Upper lobe of left lung (tissue), 6 donors: Measurements from ENCODE around the gene EXOC6B. TPM values are rescaled to one million over a fixed set of nuclear protein-coding genes. Genes with fewer than 3 reads are reported as not detected.
A peak's percentile ranks its signal among the peaks of the same experiment; 100 is the strongest.

Experiments
- ATAC-seq, 2 donors: fragments of 200-7000 bp; cut with Tn5 transposase; one replicate each; pipeline ENCODE4 v1.9.1; 2022; ENCODE audit warnings: mild to moderate bottlenecking in 2 of 2, moderate library complexity in 2 of 2; ENCODE audit not compliant: low FRiP score in 2 of 2
- DNase-seq, 2 donors: peaks; one replicate each; pipeline ENCODE4 v3.0.0-alpha.2; 2019 to 2020
- H3K27ac ChIP-seq, 4 donors: fragments of 200-600 bp; sonication (generic); one replicate each; pipeline ENCODE4 v1.5.1; 2016 to 2019
- H3K27me3 ChIP-seq, 4 donors: fragments of 200-600 bp; sonication (generic); one replicate each; pipeline ENCODE4 v1.5.1; 2017 to 2019
- H3K36me3 ChIP-seq, 4 donors: fragments of 200-600 bp; sonication (generic); one replicate each; pipeline ENCODE4 v1.5.1; 2016 to 2019
- H3K4me1 ChIP-seq, 4 donors: fragments of 200-600 bp; sonication (generic); one replicate each; pipeline ENCODE4 v1.5.1; 2018 to 2019
- H3K4me3 ChIP-seq, 4 donors: fragments of 200-600 bp; sonication (generic); one replicate each; pipeline ENCODE4 v1.5.1; 2017 to 2019; ENCODE audit warnings: mild to moderate bottlenecking in 2 of 4, moderate library complexity in 1 of 4
- H3K9me3 ChIP-seq, 4 donors: fragments of 200-600 bp; sonication (generic); one replicate each; pipeline ENCODE4 v1.5.1; 2018 to 2019
- CTCF ChIP-seq, 6 experiments: fragments of 450-650 bp in 4 of 6; fragments of 200-600 bp in 2 of 6; sonication (generic) in 2 of 6; IDR thresholded peaks; one replicate each; pipeline ENCODE4 v1.5.1; 2016 to 2019; ENCODE audit warnings: antibody characterized with exemption in 6 of 6
- EP300 ChIP-seq, 4 donors: sonication (generic); formaldehyde crosslinking; IDR thresholded peaks; one replicate each; pipeline ENCODE4 v1.5.1; 2017; ENCODE audit warnings: antibody characterized with exemption in 4 of 4, control low read depth in 2 of 4
- POLR2A ChIP-seq, 4 donors: fragments of 450-650 bp; IDR thresholded peaks; one replicate each; pipeline ENCODE4 v1.5.1; 2016 to 2017; ENCODE audit warnings: antibody characterized with exemption in 4 of 4, mild to moderate bottlenecking in 2 of 4
- POLR2AphosphoS5 ChIP-seq, 2 donors: sonication (generic); formaldehyde crosslinking; IDR thresholded peaks; one replicate each; pipeline ENCODE4 v1.5.1; 2017; ENCODE audit warnings: antibody characterized with exemption in 2 of 2
- WGBS, 2 donors: methylation state at CpG; one replicate each; pipeline ENCODE4 v1.1.5; 2017 to 2018; 5-methylcytosine and 5-hydroxymethylcytosine counted together
- total RNA-seq, 6 donors: library from RNA; depleted of rRNA in 4 of 6; stranded (reverse); fragments of >200 nt in 4 of 6; gene quantifications; one replicate each; pipeline versions ENCODE4 v1.1.0 to v1.2.1, GENCODE V29; 2016 to 2021
- donor health status: DM: no; HTN: no; CAD: no; lungs with moderate emphysema.
- donor health status: DM: no; HTN: yes; CAD: no; lungs with severe emphysema.

The EXOC6B gene
- total RNA-seq, 6 donors from 2014 or later: 11.0 to 56.6 (median 24.0) TPM

GRCh38 chr2:72533765-72534164 is 292.1 kb downstream of the EXOC6B start:
- Histone ChIP-seq H3K4me3 (no peak overlapping the region), H3K36me3 (no peaks in the 10 kb centered on the region), H3K27me3 (no peaks in the 10 kb centered on the region), H3K4me1 (no peaks in the 10 kb centered on the region), H3K9me3 (no peaks in the 10 kb centered on the region), H3K27ac (no peak overlapping the region)
- WGBS, 2 donors: 68 to 77% methylated on average over 1 of the region's 1 CpG
- ATAC-seq: no peak
- no peak for DNase-seq
- TF ChIP-seq POLR2A (IDR thresholded peaks at IDR 0.05): no peak
- no peak for TF ChIP-seq CTCF (IDR thresholded peaks at IDR 0.05)
- TF ChIP-seq POLR2AphosphoS5 (IDR thresholded peaks at IDR 0.05): no peak
- TF ChIP-seq EP300 (IDR thresholded peaks at IDR 0.05): no peak

- TF ChIP-seq POLR2A (IDR thresholded peaks at IDR 0.05) (no peak), POLR2AphosphoS5 (IDR thresholded peaks at IDR 0.05) (no peak), CTCF (IDR thresholded peaks at IDR 0.05) (no peak)
- H3K9me3 ChIP-seq: no peaks in the 10 kb centered on the region
- H3K36me3 ChIP-seq: no peaks in the 10 kb centered on the region
- H3K4me3 ChIP-seq: no peak overlapping the region
- DNase-seq (no peak), ATAC-seq (no peak)
- no peaks in the 10 kb centered on the region for H3K27me3 ChIP-seq
- WGBS, 2 donors: 87 to 91% methylated on average over 1 of the region's 1 CpG
- H3K4me1 ChIP-seq: no peaks in the 10 kb centered on the region
- H3K27ac ChIP-seq: no peak overlapping the region
Measured at GRCh38 chr2:72527424-72527823, 298.4 kb downstream of the EXOC6B start.

GRCh38 chr2:72526623-72527022 is 299.2 kb downstream of the EXOC6B start:
- Histone ChIP-seq H3K36me3 (no peaks in the 10 kb centered on the region), H3K4me1 (no peaks in the 10 kb centered on the region), H3K9me3 (no peaks in the 10 kb centered on the region), H3K4me3 (no peak overlapping the region), H3K27ac (no peak overlapping the region), H3K27me3 (no peaks in the 10 kb centered on the region)
- no peak for ATAC-seq
- WGBS, 2 donors: 77 to 86% methylated on average over 1 of the region's 1 CpG
- no peak for DNase-seq
- TF ChIP-seq CTCF (IDR thresholded peaks at IDR 0.05) (no peak), POLR2AphosphoS5 (IDR thresholded peaks at IDR 0.05) (no peak), POLR2A (IDR thresholded peaks at IDR 0.05) (no peak), EP300 (IDR thresholded peaks at IDR 0.05) (no peak)

GRCh38 chr2:72524071-72524470 is 301.8 kb downstream of the EXOC6B start:
- H3K36me3 ChIP-seq: no peaks in the 10 kb centered on the region
- TF ChIP-seq POLR2A (IDR thresholded peaks at IDR 0.05) (no peak), EP300 (IDR thresholded peaks at IDR 0.05) (no peak), CTCF (IDR thresholded peaks at IDR 0.05) (no peak), POLR2AphosphoS5 (IDR thresholded peaks at IDR 0.05) (no peak)
- no peak overlapping the region for H3K27ac ChIP-seq
- no peaks in the 10 kb centered on the region for H3K27me3 ChIP-seq
- no peak for DNase-seq
- no peaks in the 10 kb centered on the region for H3K9me3 ChIP-seq
- no peak for ATAC-seq
- H3K4me1 ChIP-seq: no peaks in the 10 kb centered on the region
- WGBS, 2 donors: 95 to 99% methylated on average over 2 of the region's 2 CpGs
- H3K4me3 ChIP-seq: no peak overlapping the region

- H3K4me1 ChIP-seq: no peaks in the 10 kb centered on the region
- DNase-seq (no peak), ATAC-seq (peak in 1 of 2 donors; percentile 34)
- WGBS, 2 donors: 80 to 89% methylated on average over 3 of the region's 3 CpGs
- no peaks in the 10 kb centered on the region for H3K9me3 ChIP-seq
- no peaks in the 10 kb centered on the region for H3K27me3 ChIP-seq
- H3K36me3 ChIP-seq: peaks cover 0 to 6% (median 0%) of the 10 kb centered on the region in 4 donors
- H3K27ac ChIP-seq: no peak overlapping the region
- H3K4me3 ChIP-seq: no peak overlapping the region
- TF ChIP-seq EP300 (IDR thresholded peaks at IDR 0.05): no peak
- no peak for TF ChIP-seq POLR2A (IDR thresholded peaks at IDR 0.05)
- no peak for TF ChIP-seq CTCF (IDR thresholded peaks at IDR 0.05)
- TF ChIP-seq POLR2AphosphoS5 (IDR thresholded peaks at IDR 0.05): no peak
Measured at GRCh38 chr2:72515696-72516095, 310.1 kb downstream of the EXOC6B start.
